OCI-M2 (cell line): ENCODE results near the gene ANKRD2.
"Not testable (repeated sequence)": the region's sequence is repeated elsewhere in the genome, so short reads cannot be mapped to it uniquely, and the experiment has no call there.

Experiments
- DNase-seq: peaks from one replicate; lab custom pipeline; 2025; ENCODE audit not compliant: unreplicated experiment; lab: John Stamatoyannopoulos, UW

The ANKRD2 gene

GRCh38 chr10:97571622-97572021, 957 bp upstream of the ANKRD2 start:
- no peak for DNase-seq

- DNase-seq = no peak
Measured at GRCh38 chr10:97573021-97573420, 442 bp downstream of the ANKRD2 start.

GRCh38 chr10:97573672-97574071, 1.1 kb downstream of the ANKRD2 start:
- no peak for DNase-seq

- no peak for DNase-seq
Measured at GRCh38 chr10:97574374-97575126, 2.0 kb downstream of the ANKRD2 start.

- no peak for DNase-seq
Measured at GRCh38 chr10:97575127-97575668, 2.6 kb downstream of the ANKRD2 start.

- DNase-seq = not testable (repeated sequence)
Measured at GRCh38 chr10:97576487-97576886, 3.9 kb downstream of the ANKRD2 start.

GRCh38 chr10:97577701-97578100, 5.1 kb downstream of the ANKRD2 start:
- DNase-seq = no peak

GRCh38 chr10:97578171-97578844, 5.7 kb downstream of the ANKRD2 start:
- DNase-seq = no peak

- no peak for DNase-seq
Measured at GRCh38 chr10:97580421-97581367, 8.1 kb downstream of the ANKRD2 start.

GRCh38 chr10:97582169-97582568, 9.6 kb downstream of the ANKRD2 start:
- no peak for DNase-seq

- no peak for DNase-seq
Measured at GRCh38 chr10:97583476-97583875, 10.9 kb downstream of the ANKRD2 start.

- no peak for DNase-seq
Measured at GRCh38 chr10:97584060-97584797, 11.7 kb downstream of the ANKRD2 start, which contains the start of gene HOGA1. HOGA1 (plus strand) TSS chr10:97584389; CDS start chr10:97584704, 315 bp downstream.

- DNase-seq = no peak
Measured at GRCh38 chr10:97584798-97585438, 12.3 kb downstream of the ANKRD2 start.

GRCh38 chr10:97585439-97585811, 12.8 kb downstream of the ANKRD2 start:
- DNase-seq = no peak

GRCh38 chr10:97587183-97587582, 14.6 kb downstream of the ANKRD2 start:
- no peak for DNase-seq

GRCh38 chr10:97589479-97589878, 16.9 kb downstream of the ANKRD2 start, which contains the start of gene C10orf62:
C10orf62 (plus strand) TSS chr10:97589721; CDS start chr10:97589898, 177 bp downstream.
- DNase-seq = no peak

- no peak for DNase-seq
Measured at GRCh38 chr10:97590082-97590747, 17.6 kb downstream of the ANKRD2 start.

- DNase-seq = no peak
Measured at GRCh38 chr10:97590748-97591495, 18.3 kb downstream of the ANKRD2 start.

GRCh38 chr10:97593421-97593820, 20.8 kb downstream of the ANKRD2 start:
- DNase-seq = no peak
